ENCODE results near the gene LMOD1. TPM values are rescaled to one million over a fixed set of nuclear protein-coding genes. Genes with fewer than 3 reads are reported as not detected.

Gene LMOD1
- total RNA-seq, 1 donor from 2014 or later, result 9.6 TPM

- DNase-seq (ENCODE audit: low spot score), result peak; percentile 85
- intact Hi-C loops (cut with DNase I), result loop anchor here (1.0 to 10.0 kb wide), 3 partner anchors 72 to 238 kb away; partner anchors contain the start of gene IPO9
These were observed 49.4 kb downstream of the LMOD1 start for GRCh38 chr1:201896951-201897391.

GRCh38 chr1:201895913-201896807 lies 50.2 kb downstream of the LMOD1 start:
- intact Hi-C loops (cut with DNase I), result loop anchor here (1.0 to 10.0 kb wide), 3 partner anchors 71 to 239 kb away; partner anchors contain the start of gene IPO9
- DNase-seq (ENCODE audit: low spot score), result peak; percentile 94

GRCh38 chr1:201895120-201895665 lies 51.2 kb downstream of the LMOD1 start:
- intact Hi-C loops (cut with DNase I), result loop anchor here (10.0 kb wide), 2 partner anchors 70 to 240 kb away; partner anchors contain the start of gene IPO9
- DNase-seq (ENCODE audit: low spot score), result no peak

GRCh38 chr1:201894343-201895119 lies 51.8 kb downstream of the LMOD1 start:
- DNase-seq (ENCODE audit: low spot score), result no peak
- intact Hi-C loops (cut with DNase I), result loop anchor here (10.0 kb wide), 2 partner anchors 70 to 240 kb away; partner anchors contain the start of gene IPO9

- intact Hi-C loops (cut with DNase I), result loop anchor here (10.0 kb wide), 2 partner anchors 69 to 241 kb away; partner anchors contain the start of gene IPO9
- DNase-seq (ENCODE audit: low spot score), result no peak
These were observed 52.9 kb downstream of the LMOD1 start for GRCh38 chr1:201893431-201893830.

GRCh38 chr1:201892211-201892610 lies 54.1 kb downstream of the LMOD1 start:
- intact Hi-C loops (cut with DNase I), result loop anchor here (10.0 kb wide), 2 partner anchors 67 to 243 kb away; partner anchors contain the start of gene IPO9
- DNase-seq (ENCODE audit: low spot score), result no peak

- no peak for DNase-seq (ENCODE audit: low spot score)
These were observed 54.8 kb downstream of the LMOD1 start for GRCh38 chr1:201891451-201892045.

GRCh38 chr1:201890806-201891450 lies 55.4 kb downstream of the LMOD1 start:
- no peak for DNase-seq (ENCODE audit: low spot score)

More at GRCh38 chr1:201891451-201892045, 54.8 kb downstream of the LMOD1 start:
- intact Hi-C loops (cut with DNase I), result loop anchor here (10.0 kb wide), 2 partner anchors 67 to 243 kb away; partner anchors contain the start of gene IPO9

GRCh38 chr1:201890223-201890622 lies 56.1 kb downstream of the LMOD1 start:
- intact Hi-C loops (cut with DNase I), result loop anchor here (10.0 kb wide), 2 partner anchors 65 to 245 kb away; partner anchors contain the start of gene IPO9
- DNase-seq (ENCODE audit: low spot score), result peak; percentile 63

More at GRCh38 chr1:201890806-201891450, 55.4 kb downstream of the LMOD1 start:
- intact Hi-C loops (cut with DNase I), result loop anchor here (10.0 kb wide), 2 partner anchors 66 to 244 kb away; partner anchors contain the start of gene IPO9

GRCh38 chr1:201889090-201889968 lies 57.0 kb downstream of the LMOD1 start:
- DNase-seq (ENCODE audit: low spot score), result no peak
- intact Hi-C loops (cut with DNase I), result loop anchor here (5.0 kb wide), 1 partner anchor 218 kb away; no protein-coding TSS in a partner anchor

GRCh38 chr1:201888282-201889089 lies 57.9 kb downstream of the LMOD1 start, which contains the start of gene SHISA4:
TSS of gene SHISA4 (plus strand) at chr1:201888898. CDS start at chr1:201888995, 97 bp downstream.
- intact Hi-C loops (cut with DNase I), result loop anchor here (5.0 kb wide), 1 partner anchor 219 kb away; no protein-coding TSS in a partner anchor
- DNase-seq (ENCODE audit: low spot score), result peak; percentile 92

GRCh38 chr1:201887116-201887866 lies 59.1 kb downstream of the LMOD1 start:
- no peak for DNase-seq (ENCODE audit: low spot score)
- intact Hi-C loops (cut with DNase I), result loop anchor here (5.0 kb wide), 1 partner anchor 220 kb away; no protein-coding TSS in a partner anchor

GRCh38 chr1:201886103-201886885 lies 60.1 kb downstream of the LMOD1 start:
- intact Hi-C loops (cut with DNase I), result loop anchor here (5.0 kb wide), 1 partner anchor 221 kb away; no protein-coding TSS in a partner anchor
- DNase-seq (ENCODE audit: low spot score), result no peak

- intact Hi-C loops (cut with DNase I), result loop anchor here (5.0 kb wide), 1 partner anchor 222 kb away; no protein-coding TSS in a partner anchor
- DNase-seq (ENCODE audit: low spot score), result no peak
These were observed 60.7 kb downstream of the LMOD1 start for GRCh38 chr1:201885531-201886075.

Data from cardiac septum (tissue), 1 donor.